HG02588 (cell line): ENCODE data around the gene MTHFSD.

Source experiments
- ATAC-seq: cut with Tn5 transposase; IDR thresholded peaks from one replicate; pipeline ENCODE4 v1.9.1; 2021; ENCODE audit warnings: mild to moderate bottlenecking, moderate library complexity; ENCODE audit not compliant: unreplicated experiment

The MTHFSD gene

GRCh38 chr16:86494039-86494564 lies 60.9 kb downstream of the MTHFSD start:
- ATAC-seq, result no peak

GRCh38 chr16:86492961-86493629 lies 61.9 kb downstream of the MTHFSD start:
- ATAC-seq, result no peak

GRCh38 chr16:86492267-86492960 lies 62.6 kb downstream of the MTHFSD start:
- no peak for ATAC-seq

- no peak for ATAC-seq
These were observed 63.4 kb downstream of the MTHFSD start for GRCh38 chr16:86491640-86492023.

GRCh38 chr16:86490859-86491639 lies 64.0 kb downstream of the MTHFSD start:
- no peak for ATAC-seq

GRCh38 chr16:86485746-86486145 lies 69.3 kb downstream of the MTHFSD start:
- no peak for ATAC-seq

- ATAC-seq, result no peak
These were observed 70.8 kb downstream of the MTHFSD start for GRCh38 chr16:86484240-86484639.

GRCh38 chr16:86481607-86482006 lies 73.4 kb downstream of the MTHFSD start:
- no peak for ATAC-seq

GRCh38 chr16:86480444-86480843 lies 74.6 kb downstream of the MTHFSD start:
- ATAC-seq, result no peak
